ENCODE measurements around the gene SARM1. TPM values are rescaled to one million over a fixed set of nuclear protein-coding genes. Genes with fewer than 3 reads are reported as not detected.

The SARM1 gene
- total and polyA plus RNA-seq, 2 of the 13 experiments (the other 11 are each of a cell fraction or from before 2014, with no cell fraction given), result 0.73 to 0.86 TPM

- TF ChIP-seq ZNF609 (CRISPR knock-in tag; IDR thresholded peaks at IDR 0.05; ENCODE audit: borderline replicate concordance), result no peak; the same call in 1 of the 2 replicates
- peak; percentile 88 for TF ChIP-seq ZNF296 (CRISPR knock-in tag; conservative IDR thresholded peaks at IDR 0.05)
- peak; percentile 68 for TF ChIP-seq SPEN (CRISPR knock-in tag; IDR thresholded peaks at IDR 0.05; ENCODE audit: low read depth)
- TF ChIP-seq ATF7 (IDR thresholded peaks at IDR 0.05), result no peak
- TF ChIP-seq ATF7 (CRISPR knock-in tag; IDR thresholded peaks at IDR 0.05), result no peak
- TF ChIP-seq STAG1 (CRISPR knock-in tag; IDR thresholded peaks at IDR 0.05), result peak; percentile 4; the same call in 1 of the 2 replicates
- no peak for TF ChIP-seq HMGA1 (CRISPR knock-in tag; conservative IDR thresholded peaks at IDR 0.05)
- no peak for TF ChIP-seq GTF3A (CRISPR knock-in tag; conservative IDR thresholded peaks at IDR 0.05)
- no peak for TF ChIP-seq JARID2 (CRISPR knock-in tag; IDR thresholded peaks at IDR 0.05; ENCODE audit: insufficient replicate concordance)
- TF ChIP-seq HOXD1 (CRISPR knock-in tag; IDR thresholded peaks at IDR 0.05), result no peak
- no peak for TF ChIP-seq MAX (IDR thresholded peaks at IDR 0.05)
- peak; percentile 57; the same call in 1 of the 2 replicates for TF ChIP-seq HDAC1 (CRISPR knock-in tag; IDR thresholded peaks at IDR 0.05)
- no peak for TF ChIP-seq ELF4 (CRISPR knock-in tag; IDR thresholded peaks at IDR 0.05; ENCODE audit: borderline replicate concordance)
- no peak for TF ChIP-seq ZNF841 (CRISPR knock-in tag; IDR thresholded peaks at IDR 0.05; ENCODE audit: borderline replicate concordance)
- TF ChIP-seq TAF1 (CRISPR knock-in tag; IDR thresholded peaks at IDR 0.05), result peak; percentile 19; the same call in 1 of the 2 replicates
- no peak for TF ChIP-seq HOMEZ (CRISPR knock-in tag; IDR thresholded peaks at IDR 0.05; ENCODE audit: low read depth)
- TF ChIP-seq ZNF891 (CRISPR knock-in tag; IDR thresholded peaks at IDR 0.05), result no peak
- TF ChIP-seq SOX5 (CRISPR knock-in tag; IDR thresholded peaks at IDR 0.05; ENCODE audit: borderline replicate concordance), result peak; percentile 88
- peak; percentile 94 for TF ChIP-seq HNRNPL (IDR thresholded peaks at IDR 0.05; ENCODE audit: low read depth, low read length)
- peak; percentile 68 for TF ChIP-seq UBTF (CRISPR knock-in tag; IDR thresholded peaks at IDR 0.05)
- no peak for TF ChIP-seq ZNF382 (CRISPR knock-in tag; IDR thresholded peaks at IDR 0.05; ENCODE audit: borderline replicate concordance)
- TF ChIP-seq THAP11 (CRISPR knock-in tag; IDR thresholded peaks at IDR 0.05), result peak; percentile 64
Observed at GRCh38 chr17:28404812-28405570, 33.5 kb downstream of the SARM1 start (continued).
